ENCODE results near the gene TBC1D9B. TPM values are rescaled to one million over a fixed set of nuclear protein-coding genes. Genes with fewer than 3 reads are reported as not detected.
A peak's percentile ranks its signal among the peaks of the same experiment; 100 is the strongest.

The TBC1D9B gene
- total RNA-seq = 10 to 100 TPM; 56.1 to 65.9 (median 62.7) TPM

DNA sequence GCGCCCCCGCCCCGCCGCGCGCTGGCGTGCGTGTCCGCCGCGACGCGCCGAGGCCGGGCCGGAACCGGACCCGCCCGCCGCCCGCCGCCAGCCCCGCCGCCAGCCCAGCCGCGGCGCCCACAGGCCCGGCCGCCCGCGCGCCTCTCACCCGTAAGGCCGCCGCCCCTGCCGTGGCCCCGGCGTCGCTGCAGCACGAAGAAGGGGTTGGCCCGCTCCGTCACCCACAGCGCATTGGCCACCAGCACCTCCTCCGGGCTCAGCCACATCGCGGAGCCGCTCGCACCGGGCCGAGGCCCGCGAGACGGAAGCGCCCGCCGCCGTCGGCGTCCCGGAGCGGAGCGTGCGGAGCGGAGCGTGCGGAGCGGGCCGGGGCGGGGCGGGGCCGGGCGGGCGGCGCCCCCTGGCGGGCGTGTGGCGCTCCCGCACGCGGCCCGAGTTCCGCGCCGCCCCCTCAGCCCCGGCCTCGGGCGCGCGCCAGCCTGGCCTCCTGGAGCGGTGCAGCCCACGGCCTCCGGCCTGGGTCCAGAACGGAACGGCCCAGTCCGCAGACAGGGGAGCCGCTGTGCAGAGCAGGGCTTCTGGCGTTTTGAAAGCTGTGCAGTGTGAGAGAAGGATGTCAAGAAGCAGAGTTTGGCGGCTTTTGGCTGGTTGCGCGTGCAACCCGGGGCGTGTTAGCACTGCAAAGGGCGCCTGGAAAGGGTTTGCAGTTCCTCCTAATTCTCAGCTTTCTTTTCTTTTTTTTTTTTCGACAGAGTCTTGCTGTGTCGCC lies at the start of gene TBC1D9B:
Gene TBC1D9B, minus strand, starts transcription at position 342 of the 769 bp plus-strand sequence. Its CDS starts 76 bp downstream, at position 266.
- Histone ChIP-seq H3K9me3 (no peaks in the 10 kb centered on the region), H3K4me1 (peaks cover 10 to 25% of the 10 kb centered on the region in 2 donors), H3K27ac (peak within 1 kb of the TSS; percentile 78 to 85 (median 82)), H3K4me3 (peak within 1 kb of the TSS; percentile 65 to 77 (median 68)), H3K27me3 (no peaks in the 10 kb centered on the region), H3K36me3 (peaks cover 0 to 10% of the 10 kb centered on the region in 2 donors)
- intact Hi-C loops (cut with DNase I; ENCODE audit: low total_unique reads) (loop anchor here (1.0 to 2.0 kb wide), 6 partner anchors 37 to 209 kb away; partner anchors contain the start of genes CANX, MRNIP and RNF130), in situ Hi-C loops (cut with MboI; ENCODE audit: low sequenced_read_pairs in 4 of 4) (loop anchor here in 2 of 4 donors (10.0 to 25.0 kb wide), 2 partner anchors 103 to 180 kb away; partner anchors contain the start of gene MGAT4B (in 1 of the 2))
- peak; percentile 40 to 52 for TF ChIP-seq POLR2A (IDR thresholded peaks at IDR 0.05)
- TF ChIP-seq, protein P1, sequence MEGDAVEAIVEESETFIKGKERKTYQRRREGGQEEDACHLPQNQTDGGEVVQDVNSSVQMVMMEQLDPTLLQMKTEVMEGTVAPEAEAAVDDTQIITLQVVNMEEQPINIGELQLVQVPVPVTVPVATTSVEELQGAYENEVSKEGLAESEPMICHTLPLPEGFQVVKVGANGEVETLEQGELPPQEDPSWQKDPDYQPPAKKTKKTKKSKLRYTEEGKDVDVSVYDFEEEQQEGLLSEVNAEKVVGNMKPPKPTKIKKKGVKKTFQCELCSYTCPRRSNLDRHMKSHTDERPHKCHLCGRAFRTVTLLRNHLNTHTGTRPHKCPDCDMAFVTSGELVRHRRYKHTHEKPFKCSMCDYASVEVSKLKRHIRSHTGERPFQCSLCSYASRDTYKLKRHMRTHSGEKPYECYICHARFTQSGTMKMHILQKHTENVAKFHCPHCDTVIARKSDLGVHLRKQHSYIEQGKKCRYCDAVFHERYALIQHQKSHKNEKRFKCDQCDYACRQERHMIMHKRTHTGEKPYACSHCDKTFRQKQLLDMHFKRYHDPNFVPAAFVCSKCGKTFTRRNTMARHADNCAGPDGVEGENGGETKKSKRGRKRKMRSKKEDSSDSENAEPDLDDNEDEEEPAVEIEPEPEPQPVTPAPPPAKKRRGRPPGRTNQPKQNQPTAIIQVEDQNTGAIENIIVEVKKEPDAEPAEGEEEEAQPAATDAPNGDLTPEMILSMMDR (IDR thresholded peaks at IDR 0.05 in 4 of 5, conservative IDR thresholded peaks at IDR 0.05 in 1 of 5) = peak in 4 of 5 experiments; percentile 70 to 71 (median 70)
- peak; percentile 80 to 84 for ATAC-seq
- peak in 1 of 2 donors; percentile 49 for DNase-seq

DNA sequence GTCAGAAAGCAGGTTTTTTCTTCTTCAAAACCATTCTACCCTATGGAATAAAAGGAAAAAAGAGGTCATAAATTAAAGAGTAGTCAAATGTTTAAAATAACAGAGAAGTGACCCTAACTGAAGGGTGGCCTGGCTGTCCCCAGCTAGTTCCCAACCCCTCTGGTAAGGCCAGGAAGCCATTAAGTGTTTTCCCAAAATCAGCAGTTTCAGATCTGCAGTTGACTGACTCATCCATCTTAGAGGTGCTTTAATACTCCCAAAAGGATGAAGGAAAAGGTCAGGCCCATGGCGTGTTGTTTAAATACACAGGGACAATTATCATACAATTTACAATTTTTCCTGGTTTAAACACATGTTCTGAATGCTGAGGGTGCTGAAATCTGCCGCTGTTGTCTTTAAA lies 47.9 kb upstream of the TBC1D9B start:
- no peaks in the 10 kb centered on the region for H3K9me3 ChIP-seq
- DNase-seq = no peak
- H3K36me3 ChIP-seq = peaks cover 0 to 6% of the 10 kb centered on the region in 2 donors
- in situ Hi-C loops (cut with MboI; ENCODE audit: low sequenced_read_pairs in 4 of 4) = no loop called here
- H3K27ac ChIP-seq = peak overlapping the region in 2 of 4 donors; percentile 48 to 76
- no peak overlapping the region for H3K4me3 ChIP-seq
- peaks cover 10 to 17% of the 10 kb centered on the region in 2 donors for H3K4me1 ChIP-seq
- no peak for ATAC-seq
- TF ChIP-seq, protein P1 (IDR thresholded peaks at IDR 0.05 in 4 of 5, conservative IDR thresholded peaks at IDR 0.05 in 1 of 5) = no peak
- TF ChIP-seq POLR2A (IDR thresholded peaks at IDR 0.05) = no peak
- intact Hi-C loops (cut with DNase I; ENCODE audit: low total_unique reads) = no loop called here
- H3K27me3 ChIP-seq = no peaks in the 10 kb centered on the region

DNA sequence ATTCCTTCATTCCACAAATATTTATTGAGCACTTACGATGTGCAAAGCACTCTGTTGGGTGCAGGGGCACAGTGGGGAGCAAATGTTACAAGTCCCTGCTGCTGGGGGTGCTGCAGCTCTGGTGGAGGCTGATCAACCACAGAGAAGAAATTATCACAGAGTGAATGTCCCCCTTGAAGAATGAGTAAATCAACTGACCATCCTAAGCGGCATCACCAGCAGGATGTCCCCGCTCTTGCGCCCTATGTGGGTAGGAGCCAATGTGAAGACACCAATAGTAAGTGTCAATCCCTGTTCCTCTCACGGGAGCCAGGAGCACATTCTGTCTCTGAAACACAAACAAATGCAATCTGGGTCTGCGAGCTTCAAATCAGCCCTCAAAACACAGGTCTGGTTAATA lies 47.4 kb upstream of the TBC1D9B start:
- H3K4me3 ChIP-seq = no peak overlapping the region
- H3K27me3 ChIP-seq = no peaks in the 10 kb centered on the region
- peaks cover 0 to 6% of the 10 kb centered on the region in 2 donors for H3K36me3 ChIP-seq
- ATAC-seq (peak; percentile 70 to 86), DNase-seq (peak; percentile 43 to 52)
- peak overlapping the region in 3 of 4 donors; percentile 33 to 76 (median 48) for H3K27ac ChIP-seq
- peaks cover 10 to 17% of the 10 kb centered on the region in 2 donors for H3K4me1 ChIP-seq
- in situ Hi-C loops (cut with MboI; ENCODE audit: low sequenced_read_pairs in 4 of 4) (no loop called here), intact Hi-C loops (cut with DNase I; ENCODE audit: low total_unique reads) (no loop called here)
- TF ChIP-seq, protein P1 (IDR thresholded peaks at IDR 0.05 in 4 of 5, conservative IDR thresholded peaks at IDR 0.05 in 1 of 5) = no peak
- no peak for TF ChIP-seq POLR2A (IDR thresholded peaks at IDR 0.05)
- H3K9me3 ChIP-seq = no peaks in the 10 kb centered on the region

DNA sequence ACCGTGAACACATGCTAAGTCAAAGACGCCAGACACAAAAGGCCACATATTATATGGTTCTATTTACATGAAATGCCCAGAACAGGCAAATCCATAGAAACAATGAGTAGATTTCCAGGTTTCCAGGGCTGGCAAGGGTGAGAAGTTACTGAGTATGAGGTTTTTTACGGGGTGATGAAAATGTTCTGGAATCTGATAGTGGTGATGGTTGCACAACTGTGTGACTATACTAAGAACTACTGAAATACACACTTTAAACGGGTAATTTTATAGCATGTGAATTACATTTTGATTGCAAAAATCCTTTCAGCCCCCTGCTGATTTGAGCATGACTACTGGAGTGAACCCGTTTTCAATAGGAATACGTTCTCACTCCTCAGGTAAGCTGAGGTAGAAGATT lies 46.7 kb upstream of the TBC1D9B start:
- peaks cover 10 to 17% of the 10 kb centered on the region in 2 donors for H3K4me1 ChIP-seq
- in situ Hi-C loops (cut with MboI; ENCODE audit: low sequenced_read_pairs in 4 of 4) (no loop called here), intact Hi-C loops (cut with DNase I; ENCODE audit: low total_unique reads) (no loop called here)
- TF ChIP-seq, protein P1 (IDR thresholded peaks at IDR 0.05 in 4 of 5, conservative IDR thresholded peaks at IDR 0.05 in 1 of 5) = no peak
- DNase-seq = no peak
- no peak overlapping the region for H3K4me3 ChIP-seq
- H3K27ac ChIP-seq = peak overlapping the region; percentile 23 to 76 (median 40)
- H3K9me3 ChIP-seq = no peaks in the 10 kb centered on the region
- peaks cover 0 to 6% of the 10 kb centered on the region in 2 donors for H3K36me3 ChIP-seq
- ATAC-seq = peak; percentile 79 to 83
- H3K27me3 ChIP-seq = no peaks in the 10 kb centered on the region

Measured in gastrocnemius medialis (tissue), 4 donors.